Endothelial cell of umbilical vein (primary cell): ENCODE data around the gene BABAM2. TPM values are rescaled to one million over a fixed set of nuclear protein-coding genes. Genes with fewer than 3 reads are reported as not detected.

Experiments
- BruUV-seq: library from RNA; stranded (reverse); fragments of 400-500 nt; replicated peaks from 2 replicates; lab custom pipeline; 2021; lab: Mats Ljungman, UMichigan
- CTCF ChIA-PET: fragments of 300-600, 350-600 bp; sonication (Branson Sonifier 250); formaldehyde crosslinking; loops from one replicate; lab custom pipeline; 2021; ENCODE audit warnings: antibody characterized with exemption, inconsistent platforms; lab: Charles Lee
- POLR2A ChIA-PET: fragments of 300-600, 350-600 bp; sonication (Branson Sonifier 250); formaldehyde crosslinking; loops from one replicate; lab custom pipeline; 2021; ENCODE audit warnings: antibody characterized with exemption, inconsistent platforms; lab: Charles Lee
- DNase-seq: peaks from one replicate; pipeline ENCODE4 v3.0.0-alpha.2; 2011; ENCODE audit warnings: low read depth, low spot score
- FAIRE-seq: peaks from 2 replicates; lab custom pipeline; 2011; peaks lifted over from hg19 to GRCh38; lab: Jason Lieb, UNC
- H2AFZ ChIP-seq: 2 replicates; pipeline ENCODE4 v1.6.0; 2012; ENCODE audit warnings: low read depth, low read length, control low read depth, inconsistent platforms
- H3K27ac ChIP-seq: 2 replicates; pipeline ENCODE4 v1.5.1; 2011; ENCODE audit warnings: low read depth, mild to moderate bottlenecking, control low read depth, low read length, moderate library complexity; ENCODE audit not compliant: insufficient read depth
- H3K27me3 ChIP-seq, 2 experiments: 2 replicates each; pipeline versions ENCODE4 v1.6.0 to v1.6.1; 2011; ENCODE audit warnings: low read length in 2 of 2, mixed read lengths in 1 of 2; ENCODE audit not compliant: control insufficient read depth in 2 of 2, insufficient read depth in 2 of 2
- H3K36me3 ChIP-seq, 2 experiments: 2 replicates in 1 of 2; 3 replicates in 1 of 2; pipeline ENCODE4 v1.5.1; 2011; ENCODE audit warnings: low read length in 2 of 2, mild to moderate bottlenecking in 1 of 2, moderate library complexity in 1 of 2; ENCODE audit not compliant: control insufficient read depth in 2 of 2, insufficient read depth in 2 of 2; ENCODE audit errors: extremely low read depth in 1 of 2
- H3K4me1 ChIP-seq: 3 replicates; pipeline ENCODE4 v1.5.1; 2011; ENCODE audit warnings: mild to moderate bottlenecking, low read length; ENCODE audit not compliant: control insufficient read depth, insufficient read depth; ENCODE audit errors: extremely low read depth
- H3K4me2 ChIP-seq: 2 replicates; pipeline ENCODE4 v1.6.1; 2011; ENCODE audit warnings: low read length, control low read depth, mixed read lengths; ENCODE audit not compliant: insufficient read depth
- H3K4me3 ChIP-seq, 3 experiments: fragments of 200-600 bp in 1 of 3; sonication (generic), shearing (Covaris generic) in 1 of 3; replicated peaks in 1 of 3; 2 replicates each; pipeline ENCODE4 v1.5.1; 2011 to 2016; ENCODE audit warnings: control low read depth in 3 of 3, low read length in 3 of 3, mild to moderate bottlenecking in 2 of 3, inconsistent platforms in 1 of 3, low read depth in 1 of 3, moderate library complexity in 1 of 3; ENCODE audit not compliant: insufficient read depth in 1 of 3
- H3K79me2 ChIP-seq: 2 replicates; pipeline ENCODE4 v1.6.0; 2012; ENCODE audit warnings: low read length, inconsistent platforms; ENCODE audit not compliant: control insufficient read depth, insufficient read depth
- H3K9ac ChIP-seq: replicated peaks from 2 replicates; pipeline ENCODE3; 2011; ENCODE audit warnings: low read length, control low read depth; ENCODE audit not compliant: insufficient read depth; ENCODE audit errors: extremely low read depth
- H3K9me1 ChIP-seq: replicated peaks from 3 replicates; pipeline ENCODE4 v1.6.0; 2011; ENCODE audit warnings: mild to moderate bottlenecking, low read length; ENCODE audit not compliant: control insufficient read depth, insufficient read depth; ENCODE audit errors: extremely low read depth
- H3K9me3 ChIP-seq: replicated peaks from 2 replicates; pipeline ENCODE4 v1.5.1; 2012; ENCODE audit warnings: low read length, inconsistent platforms; ENCODE audit not compliant: control insufficient read depth, insufficient read depth
- H4K20me1 ChIP-seq: replicated peaks from 2 replicates; pipeline ENCODE3; 2011; ENCODE audit warnings: mild to moderate bottlenecking, low read length; ENCODE audit not compliant: control insufficient read depth, insufficient read depth; ENCODE audit errors: extremely low read depth
- CTCF ChIP-seq, 2 donors: IDR thresholded peaks; 1 replicate in 1 of 2; 2 replicates in 1 of 2; pipeline ENCODE4 v1.5.1; 2011; ENCODE audit warnings: low read length in 2 of 2, mild to moderate bottlenecking in 2 of 2, moderate library complexity in 2 of 2, control low read depth in 1 of 2, inconsistent platforms in 1 of 2, low read depth in 1 of 2; ENCODE audit not compliant: insufficient read depth in 1 of 2; ENCODE audit errors: extremely low read depth in 1 of 2
- EZH2 ChIP-seq: IDR thresholded peaks from 2 replicates; pipeline ENCODE4 v1.6.1; 2012; ENCODE audit warnings: borderline replicate concordance, low read depth, mild to moderate bottlenecking, moderate library complexity, low read length, inconsistent platforms; ENCODE audit not compliant: severe bottlenecking
- FOS ChIP-seq: IDR thresholded peaks from 2 replicates; pipeline ENCODE4 v1.6.1; 2011; ENCODE audit warnings: mild to moderate bottlenecking, low read length, moderate library complexity, borderline replicate concordance; ENCODE audit not compliant: insufficient read depth
- GATA2 ChIP-seq: IDR thresholded peaks from 2 replicates; pipeline ENCODE4 v1.7.0; 2011; ENCODE audit warnings: low read depth, mild to moderate bottlenecking, moderate library complexity, mixed read lengths, low read length; ENCODE audit not compliant: insufficient read length, insufficient read depth
- JUN ChIP-seq: IDR thresholded peaks from 2 replicates; pipeline ENCODE4 v1.6.1; 2011; ENCODE audit warnings: borderline replicate concordance, low read depth; ENCODE audit not compliant: insufficient read length, insufficient read depth
- MYC ChIP-seq: IDR thresholded peaks from one replicate; pipeline ENCODE4 v1.6.1; 2011; ENCODE audit warnings: mild to moderate bottlenecking, low read depth, low read length
- POLR2A ChIP-seq: IDR thresholded peaks from 2 replicates; pipeline ENCODE4 v1.6.1; 2012; ENCODE audit warnings: low read depth, mild to moderate bottlenecking, control low read depth, low read length
- POLR2AphosphoS5 ChIP-seq: IDR thresholded peaks from 2 replicates; pipeline ENCODE4 v1.6.1; 2012; ENCODE audit warnings: low read depth, mild to moderate bottlenecking, control low read depth, low read length, moderate library complexity; ENCODE audit not compliant: insufficient read depth
- dilution Hi-C: fragments of 300-500 bp; cut with MboI; formaldehyde crosslinking; loops from one replicate; pipeline ENCODE4 v1.15.0; 2019; ENCODE audit warnings: low sequenced_read_pairs; ENCODE audit not compliant: extremely low pct_ligation_motif_present
- intact Hi-C: fragments of 100-400 bp; cut with micrococcal nuclease; formaldehyde crosslinking; loops from one replicate; pipeline ENCODE4 v1.10.0; 2022
- polyA plus RNA-seq, 4 experiments: library from polyadenylated mRNA; depleted of rRNA in 3 of 4; stranded (reverse) in 3 of 4; unstranded in 1 of 4; fragments of >200 nt; gene quantifications; 2 replicates each; pipeline versions ENCODE4 v1.2.1 to v1.2.3, GENCODE V29; 2011 to 2012; ENCODE audit warnings: missing spikeins in 1 of 4
- total RNA-seq: library from RNA; stranded (reverse); gene quantifications from 2 replicates; pipeline ENCODE4 v1.2.3, GENCODE V29; 2021
- TF ChIP-seq, protein P1 (sequence below): IDR thresholded peaks from 2 replicates; pipeline ENCODE4 v1.6.1; 2011; ENCODE audit not compliant: insufficient read depth, insufficient read length

The BABAM2 gene
- total and polyA plus RNA-seq, 2 donors (not counting 3 experiments of a cell fraction or from before 2014, with no cell fraction given), result 19.9 to 27.6 TPM

DNA sequence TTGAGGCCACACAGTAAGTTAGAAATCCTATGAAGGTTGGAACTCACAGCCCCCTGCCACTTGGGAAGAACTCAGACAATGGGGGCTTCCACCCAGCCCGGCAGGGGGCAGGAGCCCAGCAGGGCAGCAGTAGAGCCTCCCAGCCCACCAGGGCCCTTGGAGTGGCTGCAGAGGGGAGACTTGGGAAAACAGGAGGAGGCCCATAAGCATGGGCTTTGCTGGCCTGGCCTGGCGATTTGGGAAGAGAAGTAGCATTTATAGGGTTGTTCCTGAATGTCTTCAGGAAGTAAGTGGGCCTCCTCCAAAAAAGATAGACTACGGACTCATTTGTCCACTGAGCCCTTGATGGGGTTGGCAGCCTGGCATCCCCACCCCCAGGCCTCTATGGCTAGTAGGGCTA lies 484.7 kb downstream of the BABAM2 start:
- dilution Hi-C loops, result no loop called here
- no peak for FAIRE-seq
- BruUV-seq, result no TSS peak

GRCh38 chr2:28375742-28376631 lies 485.5 kb downstream of the BABAM2 start:
- H3K9me1 ChIP-seq, result no peaks in the 10 kb centered on the region
- H3K4me3 ChIP-seq, result no peak overlapping the region
- no peak for FAIRE-seq
- intact Hi-C loops, result no loop called here
- ChIA-PET POLR2A (no interaction called here), CTCF (no interaction called here)
- no peaks in the 10 kb centered on the region for H3K36me3 ChIP-seq
- no peak overlapping the region for H2AFZ ChIP-seq
- H3K9ac ChIP-seq, result no peak overlapping the region
- no peaks in the 10 kb centered on the region for H3K9me3 ChIP-seq
- TF ChIP-seq FOS (no peak), JUN (no peak), EZH2 (no peak), POLR2A (no peak), POLR2AphosphoS5 (no peak), CTCF (IDR thresholded peaks at IDR 0.05; ENCODE audit: extremely low read depth in 1 of 2, insufficient read depth in 1 of 2, low read depth in 1 of 2, low read length in 2 of 2) (no peak), GATA2 (no peak), MYC (no peak)
- TF ChIP-seq, protein P1, sequence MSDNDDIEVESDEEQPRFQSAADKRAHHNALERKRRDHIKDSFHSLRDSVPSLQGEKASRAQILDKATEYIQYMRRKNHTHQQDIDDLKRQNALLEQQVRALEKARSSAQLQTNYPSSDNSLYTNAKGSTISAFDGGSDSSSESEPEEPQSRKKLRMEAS, result no peak
- no peaks in the 10 kb centered on the region for H3K4me1 ChIP-seq
- no peak overlapping the region for H3K4me2 ChIP-seq
- H3K27me3 ChIP-seq, result no peaks in the 10 kb centered on the region
- H3K79me2 ChIP-seq, result no peaks in the 10 kb centered on the region
- no peak for DNase-seq
- no peak overlapping the region for H3K27ac ChIP-seq
- H4K20me1 ChIP-seq, result no peaks in the 10 kb centered on the region
- dilution Hi-C loops, result no loop called here
- no TSS peak for BruUV-seq

More for the DNA sequence above, 484.7 kb downstream of the BABAM2 start:
- no peak overlapping the region for H3K9ac ChIP-seq
- H3K4me2 ChIP-seq, result no peak overlapping the region
- no peaks in the 10 kb centered on the region for H3K4me1 ChIP-seq
- H3K9me1 ChIP-seq, result no peaks in the 10 kb centered on the region
- ChIA-PET CTCF (no interaction called here), POLR2A (no interaction called here)
- no peak overlapping the region for H2AFZ ChIP-seq
- no peak for TF ChIP-seq FOS
- no peak for TF ChIP-seq POLR2A
- TF ChIP-seq GATA2, result no peak
- no peak for TF ChIP-seq JUN
- TF ChIP-seq EZH2, result no peak
- no peak for DNase-seq
- no peak overlapping the region for H3K4me3 ChIP-seq
- H3K79me2 ChIP-seq, result no peaks in the 10 kb centered on the region
- no peaks in the 10 kb centered on the region for H3K9me3 ChIP-seq
- H3K27ac ChIP-seq, result no peak overlapping the region
- no peaks in the 10 kb centered on the region for H3K36me3 ChIP-seq
- H3K27me3 ChIP-seq, result no peaks in the 10 kb centered on the region
- intact Hi-C loops, result no loop called here
- H4K20me1 ChIP-seq, result no peaks in the 10 kb centered on the region
